Breast epithelium (tissue), 3 donors: ENCODE measurements around the gene RIPOR2.

Source experiments
- POLR2A ChIP-seq: fragments of 450-650 bp; IDR thresholded peaks from one replicate; pipeline ENCODE4 v1.6.1; 2016; ENCODE audit warnings: antibody characterized with exemption, mild to moderate bottlenecking, moderate library complexity
- POLR2AphosphoS5 ChIP-seq, 3 donors: sonication (generic); formaldehyde crosslinking; IDR thresholded peaks; one replicate each; pipeline ENCODE4 v1.6.1; 2017; ENCODE audit warnings: antibody characterized with exemption in 3 of 3
- TF ChIP-seq, protein P1 (sequence below), 3 donors: fragments of 450-650 bp; IDR thresholded peaks; one replicate each; pipeline ENCODE4 v1.5.1; 2016 to 2017; ENCODE audit warnings: antibody characterized with exemption in 3 of 3, mild to moderate bottlenecking in 3 of 3, moderate library complexity in 3 of 3

- TF ChIP-seq, protein P1, sequence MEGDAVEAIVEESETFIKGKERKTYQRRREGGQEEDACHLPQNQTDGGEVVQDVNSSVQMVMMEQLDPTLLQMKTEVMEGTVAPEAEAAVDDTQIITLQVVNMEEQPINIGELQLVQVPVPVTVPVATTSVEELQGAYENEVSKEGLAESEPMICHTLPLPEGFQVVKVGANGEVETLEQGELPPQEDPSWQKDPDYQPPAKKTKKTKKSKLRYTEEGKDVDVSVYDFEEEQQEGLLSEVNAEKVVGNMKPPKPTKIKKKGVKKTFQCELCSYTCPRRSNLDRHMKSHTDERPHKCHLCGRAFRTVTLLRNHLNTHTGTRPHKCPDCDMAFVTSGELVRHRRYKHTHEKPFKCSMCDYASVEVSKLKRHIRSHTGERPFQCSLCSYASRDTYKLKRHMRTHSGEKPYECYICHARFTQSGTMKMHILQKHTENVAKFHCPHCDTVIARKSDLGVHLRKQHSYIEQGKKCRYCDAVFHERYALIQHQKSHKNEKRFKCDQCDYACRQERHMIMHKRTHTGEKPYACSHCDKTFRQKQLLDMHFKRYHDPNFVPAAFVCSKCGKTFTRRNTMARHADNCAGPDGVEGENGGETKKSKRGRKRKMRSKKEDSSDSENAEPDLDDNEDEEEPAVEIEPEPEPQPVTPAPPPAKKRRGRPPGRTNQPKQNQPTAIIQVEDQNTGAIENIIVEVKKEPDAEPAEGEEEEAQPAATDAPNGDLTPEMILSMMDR (IDR thresholded peaks at IDR 0.05), result no peak
- no peak for TF ChIP-seq POLR2AphosphoS5 (IDR thresholded peaks at IDR 0.05)
- no peak for TF ChIP-seq POLR2A
Measured at GRCh38 chr6:24899136-24899996, 36.4 kb downstream of the RIPOR2 start.
